ENCODE results near the gene SFTPB.

- TF ChIP-seq CTCF (IDR thresholded peaks at IDR 0.05) (no peak), ZFX (IDR thresholded peaks at IDR 0.05; ENCODE audit: borderline replicate concordance) (no peak)
These were observed 36.7 kb downstream of the SFTPB start for GRCh38 chr2:85631316-85631715.
